ENCODE data around the gene PLIN5. TPM values are rescaled to one million over a fixed set of nuclear protein-coding genes. Genes with fewer than 3 reads are reported as not detected.

Gene PLIN5
- total and polyA plus RNA-seq, 10 donors, result 0.82 to 18.4 (median 7.5) TPM

GRCh38 chr19:4510435-4511255 is 24.4 kb downstream of the PLIN5 start:
- Histone ChIP-seq H3K27ac (no peak overlapping the region), H3K36me3 (peaks cover 0 to 29% (median 0%) of the 10 kb centered on the region in 6 donors), H3K4me3 (no peak overlapping the region), H3K4me1 (peaks cover 0 to 9% (median 0%) of the 10 kb centered on the region in 6 donors), H3K9me3 (no peaks in the 10 kb centered on the region), H3K27me3 (replicated peaks in 1 of 7) (peaks cover 0 to 2% (median 0%) of the 10 kb centered on the region in 7 donors)
- DNase-seq, result no peak
- intact Hi-C loops (cut with DNase I; ENCODE audit: low total_unique reads), result no loop called here
- 82 to 91% (median 88%) methylated on average over 37 of the region's 37 CpGs for WGBS, 5 donors
- TF ChIP-seq POLR2AphosphoS5 (IDR thresholded peaks at IDR 0.05) (peak in 1 of 3 donors; percentile 41), CTCF (IDR thresholded peaks at IDR 0.05 in 8 of 11, conservative IDR thresholded peaks at IDR 0.05 in 3 of 11) (no peak), POLR2A (IDR thresholded peaks at IDR 0.05) (no peak)

DNA sequence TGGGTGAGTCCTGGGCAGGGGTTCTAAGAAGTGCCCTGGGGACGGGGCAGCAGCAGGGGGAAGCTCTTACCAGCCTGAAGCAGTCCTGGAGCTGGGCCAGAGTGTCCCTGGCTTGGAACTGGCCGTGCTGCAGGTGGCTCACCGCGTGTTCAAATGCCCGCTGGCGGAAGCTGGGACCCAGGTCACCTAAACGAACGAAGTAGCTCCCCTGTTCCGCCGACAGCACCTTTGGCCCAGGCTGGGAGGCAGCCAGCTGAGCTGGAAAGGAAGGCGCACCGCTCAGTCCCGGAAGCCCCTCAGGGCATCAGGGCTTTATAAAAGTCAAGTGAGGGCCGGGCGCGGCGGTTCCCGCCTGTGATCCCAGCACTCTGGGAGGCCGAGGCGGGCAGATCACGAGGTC is 26.3 kb downstream of the PLIN5 start:
- Histone ChIP-seq H3K9me3 (no peaks in the 10 kb centered on the region), H3K27me3 (replicated peaks in 1 of 7) (no peaks in the 10 kb centered on the region), H3K4me3 (no peak overlapping the region), H3K27ac (no peak overlapping the region), H3K4me1 (peaks cover 0 to 9% (median 0%) of the 10 kb centered on the region in 6 donors), H3K36me3 (peaks cover 0 to 49% (median 9%) of the 10 kb centered on the region in 6 donors)
- WGBS, 5 donors, result 84 to 94% (median 88%) methylated on average over 19 to 21 of the region's 21 CpGs
- DNase-seq, result no peak
- intact Hi-C loops (cut with DNase I; ENCODE audit: low total_unique reads), result no loop called here
- peak in 1 of 3 donors; percentile 58 for TF ChIP-seq POLR2AphosphoS5 (IDR thresholded peaks at IDR 0.05)
- no peak for TF ChIP-seq POLR2A (IDR thresholded peaks at IDR 0.05)

GRCh38 chr19:4507804-4508203 is 27.2 kb downstream of the PLIN5 start:
- intact Hi-C loops (cut with DNase I; ENCODE audit: low total_unique reads), result no loop called here
- Histone ChIP-seq H3K36me3 (peaks cover 0 to 58% (median 15%) of the 10 kb centered on the region in 6 donors), H3K4me3 (no peak overlapping the region), H3K4me1 (peaks cover 0 to 9% (median 0%) of the 10 kb centered on the region in 6 donors), H3K9me3 (no peaks in the 10 kb centered on the region), H3K27me3 (replicated peaks in 1 of 7) (no peaks in the 10 kb centered on the region), H3K27ac (no peak overlapping the region)
- no peak for DNase-seq
- no peak for TF ChIP-seq CTCF (IDR thresholded peaks at IDR 0.05 in 8 of 11, conservative IDR thresholded peaks at IDR 0.05 in 3 of 11)
- TF ChIP-seq POLR2AphosphoS5 (IDR thresholded peaks at IDR 0.05), result peak in 1 of 3 donors; percentile 39
- TF ChIP-seq POLR2A (IDR thresholded peaks at IDR 0.05), result no peak
- 81 to 92% (median 86%) methylated on average over 12 to 17 of the region's 17 CpGs for whole genome bisulfite sequencing, 5 donors

- Histone ChIP-seq H3K4me3 (no peak overlapping the region), H3K27me3 (replicated peaks in 1 of 7) (no peaks in the 10 kb centered on the region), H3K27ac (no peak overlapping the region), H3K36me3 (peaks cover 0 to 65% (median 21%) of the 10 kb centered on the region in 6 donors), H3K9me3 (no peaks in the 10 kb centered on the region), H3K4me1 (peaks cover 0 to 9% (median 0%) of the 10 kb centered on the region in 6 donors)
- intact Hi-C loops (cut with DNase I; ENCODE audit: low total_unique reads), result no loop called here
- 76 to 98% (median 85%) methylated on average over 5 to 12 of the region's 12 CpGs for WGBS, 5 donors
- DNase-seq, result no peak
- peak in 1 of 3 donors; percentile 10 for TF ChIP-seq POLR2AphosphoS5 (IDR thresholded peaks at IDR 0.05)
- no peak for TF ChIP-seq POLR2A (IDR thresholded peaks at IDR 0.05)
These were observed 27.9 kb downstream of the PLIN5 start for GRCh38 chr19:4507150-4507452.

- Histone ChIP-seq H3K27me3 (replicated peaks in 1 of 7) (no peaks in the 10 kb centered on the region), H3K9me3 (no peaks in the 10 kb centered on the region), H3K4me3 (no peak overlapping the region), H3K36me3 (peaks cover 0 to 70% (median 26%) of the 10 kb centered on the region in 6 donors), H3K4me1 (peaks cover 0 to 9% (median 0%) of the 10 kb centered on the region in 6 donors), H3K27ac (peak overlapping the region in 1 of 8 donors; percentile 3)
- 81 to 90% (median 88%) methylated on average over 15 to 17 of the region's 17 CpGs for WGBS, 5 donors
- intact Hi-C loops (cut with DNase I; ENCODE audit: low total_unique reads), result no loop called here
- TF ChIP-seq POLR2AphosphoS5 (IDR thresholded peaks at IDR 0.05), result peak in 1 of 3 donors; percentile 44
- TF ChIP-seq POLR2A (IDR thresholded peaks at IDR 0.05), result no peak
- no peak for DNase-seq
These were observed 28.4 kb downstream of the PLIN5 start for GRCh38 chr19:4506449-4507149.
